Colonic mucosa (tissue), 4 donors: ENCODE data around the gene RAI1. TPM values are rescaled to one million over a fixed set of nuclear protein-coding genes. Genes with fewer than 3 reads are reported as not detected.
"Not testable (repeated sequence)": the region's sequence is repeated elsewhere in the genome, so short reads cannot be mapped to it uniquely, and the experiment has no call there.

Experiments used
- DNase-seq: peaks from one replicate; pipeline ENCODE4 v3.0.0-alpha.2; 2020
- H3K27ac ChIP-seq: fragments of 200-600 bp; one replicate; pipeline ENCODE4 v1.8.0; 2021
- H3K27me3 ChIP-seq: fragments of 200-600 bp; one replicate; pipeline ENCODE4 v1.8.0; 2021
- H3K36me3 ChIP-seq: fragments of 200-600 bp; one replicate; pipeline ENCODE4 v1.8.0; 2021
- H3K4me1 ChIP-seq: fragments of 200-600 bp; one replicate; pipeline ENCODE4 v1.8.0; 2021; ENCODE audit warnings: mild to moderate bottlenecking
- H3K4me3 ChIP-seq: fragments of 200-600 bp; one replicate; pipeline ENCODE4 v1.8.0; 2021
- H3K9ac ChIP-seq, 2 donors: one replicate each; pipeline ENCODE4 v1.7.0; 2013; ENCODE audit warnings: control low read depth in 2 of 2, low read depth in 2 of 2, low read length in 2 of 2
- H3K9me3 ChIP-seq: fragments of 200-600 bp; one replicate; pipeline ENCODE4 v1.8.0; 2021
- CTCF ChIP-seq: fragments of 200-600 bp; IDR thresholded peaks from one replicate; pipeline ENCODE4 v1.8.0; 2022; ENCODE audit warnings: antibody characterized with exemption, mild to moderate bottlenecking
- intact Hi-C: fragments of 100-400 bp; cut with DNase I; formaldehyde crosslinking; loops from one replicate; pipeline ENCODE4 v1.14.1; 2022
- total RNA-seq, 2 donors: library from RNA; stranded (reverse); fragmentation: NEBNext Ultra II Directional in 1 of 2; extraction: Animal tissue kit (Norgen Biotek cat#: 25700) in 1 of 2; gene quantifications; one replicate each; pipeline ENCODE4 v1.2.1, GENCODE V29; 2021
- donor health status: healthy.
- donor health status: DM: no; HTN: no; CAD: no.
- donor health status: DM: no; HTN: no; CAD: no.

RAI1 gene
- total RNA-seq, 2 donors from 2014 or later = 21.8 to 24.5 TPM

- Histone ChIP-seq H3K27ac (no peak overlapping the region), H3K36me3 (no peaks in the 10 kb centered on the region), H3K4me1 (no peaks in the 10 kb centered on the region), H3K27me3 (no peaks in the 10 kb centered on the region), H3K9me3 (no peaks in the 10 kb centered on the region), H3K9ac (no peak overlapping the region), H3K4me3 (no peak overlapping the region)
- intact Hi-C loops = no loop called here
- no peak for DNase-seq
- no peak for TF ChIP-seq CTCF
Measured at GRCh38 chr17:17636272-17636885, 44.9 kb upstream of the RAI1 start.

GRCh38 chr17:17638467-17638866, 42.8 kb upstream of the RAI1 start:
- Histone ChIP-seq H3K4me3 (no peak overlapping the region), H3K4me1 (no peaks in the 10 kb centered on the region), H3K27ac (no peak overlapping the region), H3K9ac (no peak overlapping the region), H3K9me3 (no peaks in the 10 kb centered on the region), H3K36me3 (no peaks in the 10 kb centered on the region), H3K27me3 (no peaks in the 10 kb centered on the region)
- TF ChIP-seq CTCF = no peak
- intact Hi-C loops = no loop called here
- DNase-seq = no peak

- not testable (repeated sequence) for H3K36me3 ChIP-seq, H3K27ac ChIP-seq, H3K9ac ChIP-seq, H3K4me1 ChIP-seq, H3K4me3 ChIP-seq, H3K9me3 ChIP-seq, H3K27me3 ChIP-seq, DNase-seq
- intact Hi-C loops = loop anchor here (10.0 kb wide), 2 partner anchors 65 to 145 kb away; partner anchors contain the start of gene RASD1
Measured at GRCh38 chr17:17639661-17640270, 41.5 kb upstream of the RAI1 start.

GRCh38 chr17:17641621-17642409, 39.4 kb upstream of the RAI1 start:
- Histone ChIP-seq H3K9me3 (no peaks in the 10 kb centered on the region), H3K4me1 (no peaks in the 10 kb centered on the region), H3K9ac (no peak overlapping the region), H3K36me3 (no peaks in the 10 kb centered on the region), H3K27ac (no peak overlapping the region), H3K27me3 (no peaks in the 10 kb centered on the region), H3K4me3 (no peak overlapping the region)
- TF ChIP-seq CTCF = peak; percentile 89
- peak; percentile 83 for DNase-seq
- intact Hi-C loops = loop anchor here (1.0 to 10.0 kb wide), 3 partner anchors 67 to 286 kb away; partner anchors contain the start of gene RASD1

GRCh38 chr17:17645148-17645547, 36.1 kb upstream of the RAI1 start:
- intact Hi-C loops = loop anchor here (10.0 kb wide), 2 partner anchors 70 to 150 kb away; partner anchors contain the start of gene RASD1
- H3K9me3 ChIP-seq = not testable (repeated sequence)

GRCh38 chr17:17645961-17646360, 35.3 kb upstream of the RAI1 start:
- no peak overlapping the region for H3K27ac ChIP-seq
- no peak overlapping the region for H3K4me3 ChIP-seq
- H3K27me3 ChIP-seq = no peaks in the 10 kb centered on the region
- intact Hi-C loops = loop anchor here (10.0 kb wide), 2 partner anchors 71 to 151 kb away; partner anchors contain the start of gene RASD1
- H3K4me1 ChIP-seq = no peaks in the 10 kb centered on the region
- H3K9ac ChIP-seq = no peak overlapping the region
- no peaks in the 10 kb centered on the region for H3K9me3 ChIP-seq
- no peak for DNase-seq
- H3K36me3 ChIP-seq = no peaks in the 10 kb centered on the region
- no peak for TF ChIP-seq CTCF

More at GRCh38 chr17:17645148-17645547, 36.1 kb upstream of the RAI1 start:
- not testable (repeated sequence) for H3K27ac ChIP-seq, H3K4me3 ChIP-seq, H3K36me3 ChIP-seq, H3K9ac ChIP-seq, DNase-seq, H3K4me1 ChIP-seq, H3K27me3 ChIP-seq
